ENCODE results near the gene RBFOX1. TPM values are rescaled to one million over a fixed set of nuclear protein-coding genes. Genes with fewer than 3 reads are reported as not detected.

RBFOX1 gene
- total RNA-seq, 1 donor from 2014 or later: not detected

GRCh38 chr16:7680296-7680695 lies 347.7 kb downstream of the RBFOX1 start:
- Histone ChIP-seq H3K27ac (no peak overlapping the region), H3K4me1 (no peaks in the 10 kb centered on the region), H3K4me3 (no peak overlapping the region), H3K27me3 (no peaks in the 10 kb centered on the region), H3K36me3 (no peaks in the 10 kb centered on the region), H3K9me3 (no peaks in the 10 kb centered on the region)
- intact Hi-C loops (cut with DNase I): no loop called here
- no peak for TF ChIP-seq CTCF (IDR thresholded peaks at IDR 0.05)
- no peak for DNase-seq (ENCODE audit: low spot score in 2 of 2)

- Histone ChIP-seq H3K4me1 (no peaks in the 10 kb centered on the region), H3K9me3 (no peaks in the 10 kb centered on the region), H3K36me3 (no peaks in the 10 kb centered on the region), H3K4me3 (no peak overlapping the region), H3K27me3 (no peaks in the 10 kb centered on the region), H3K27ac (no peak overlapping the region)
- DNase-seq (ENCODE audit: low spot score in 2 of 2): no peak
- intact Hi-C loops (cut with DNase I): no loop called here
- no peak for TF ChIP-seq CTCF (IDR thresholded peaks at IDR 0.05)
These were observed 356.2 kb downstream of the RBFOX1 start for GRCh38 chr16:7688811-7689210.

GRCh38 chr16:7689234-7689633 lies 356.6 kb downstream of the RBFOX1 start:
- TF ChIP-seq CTCF (IDR thresholded peaks at IDR 0.05): no peak
- H3K4me1 ChIP-seq: no peaks in the 10 kb centered on the region
- no peak for DNase-seq (ENCODE audit: low spot score in 2 of 2)
- H3K27ac ChIP-seq: no peak overlapping the region
- no peak overlapping the region for H3K4me3 ChIP-seq
- H3K9me3 ChIP-seq: no peaks in the 10 kb centered on the region
- H3K27me3 ChIP-seq: no peaks in the 10 kb centered on the region
- no peaks in the 10 kb centered on the region for H3K36me3 ChIP-seq
- intact Hi-C loops (cut with DNase I): no loop called here

GRCh38 chr16:7691533-7691932 lies 358.9 kb downstream of the RBFOX1 start:
- Histone ChIP-seq H3K36me3 (no peaks in the 10 kb centered on the region), H3K27ac (no peak overlapping the region), H3K4me1 (no peaks in the 10 kb centered on the region), H3K4me3 (no peak overlapping the region), H3K27me3 (no peaks in the 10 kb centered on the region), H3K9me3 (no peaks in the 10 kb centered on the region)
- DNase-seq (ENCODE audit: low spot score in 2 of 2): no peak
- TF ChIP-seq CTCF (IDR thresholded peaks at IDR 0.05): no peak
- intact Hi-C loops (cut with DNase I): no loop called here

GRCh38 chr16:7703672-7704071 lies 371.0 kb downstream of the RBFOX1 start:
- no peaks in the 10 kb centered on the region for H3K36me3 ChIP-seq
- intact Hi-C loops (cut with DNase I): no loop called here

More at GRCh38 chr16:7703672-7704071, 371.0 kb downstream of the RBFOX1 start:
- Histone ChIP-seq H3K4me1 (no peaks in the 10 kb centered on the region), H3K9me3 (no peaks in the 10 kb centered on the region), H3K4me3 (no peak overlapping the region), H3K27me3 (no peaks in the 10 kb centered on the region), H3K27ac (no peak overlapping the region)
- DNase-seq (ENCODE audit: low spot score in 2 of 2): no peak
- TF ChIP-seq CTCF (IDR thresholded peaks at IDR 0.05): no peak
